Measurements from ENCODE around the gene CLEC4E.
"Not testable (repeated sequence)": the region's sequence is repeated elsewhere in the genome, so short reads cannot be mapped to it uniquely, and the experiment has no call there.

- not testable (repeated sequence) for TF ChIP-seq CTCF (conservative IDR thresholded peaks at IDR 0.05); EZH2 (IDR thresholded peaks at IDR 0.05; ENCODE audit: low read depth)
These were observed 45.0 kb downstream of the CLEC4E start for GRCh38 chr12:8495671-8496070.
